Measurements from ENCODE around the gene RAB17.

RAB17 gene

DNA sequence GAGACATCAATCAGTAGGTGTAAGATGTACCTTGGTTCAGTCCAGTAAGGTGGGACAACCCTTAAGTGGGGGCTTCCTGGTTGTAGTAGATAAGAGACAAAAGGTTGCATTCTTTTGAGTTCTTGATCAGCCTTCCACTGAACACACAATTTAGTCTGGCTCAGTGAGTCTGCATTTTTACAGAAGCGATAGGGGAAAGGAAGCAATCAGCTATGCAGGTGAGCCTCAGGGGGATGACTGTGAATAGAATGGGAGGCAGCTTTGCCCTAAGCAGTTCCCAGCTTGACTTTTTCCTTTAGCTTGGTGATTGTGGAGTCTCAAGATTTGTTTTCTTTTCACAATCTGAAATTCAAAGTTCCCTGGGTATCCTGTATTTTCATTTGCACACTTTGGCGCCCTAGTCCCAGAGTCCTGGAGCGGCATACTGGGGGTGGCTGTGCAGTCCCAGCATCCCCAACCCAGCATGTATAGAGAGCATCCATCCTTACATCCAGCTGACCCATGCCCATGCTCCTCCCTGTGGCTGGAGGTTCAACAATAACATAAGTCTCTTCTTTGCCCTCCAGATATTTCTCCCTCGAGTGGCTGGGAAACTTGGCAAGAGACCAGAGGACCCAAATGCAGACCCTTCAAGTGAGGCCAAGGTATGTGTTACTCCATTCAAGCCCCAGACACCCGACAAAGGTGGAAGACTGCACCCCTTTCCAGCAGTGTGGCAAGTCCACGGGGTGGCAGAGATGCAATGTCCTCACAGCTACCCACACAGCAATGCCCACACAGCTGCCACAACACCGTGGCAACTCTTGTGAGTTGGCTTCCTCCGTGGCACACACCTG lies 44.3 kb downstream of the RAB17 start:
- no peak for TF ChIP-seq TCF4 (CRISPR knock-in tag; IDR thresholded peaks at IDR 0.05; ENCODE audit: borderline replicate concordance)
- no peak for TF ChIP-seq ZNF70 (CRISPR knock-in tag; IDR thresholded peaks at IDR 0.05)
- TF ChIP-seq ZNF8 (CRISPR knock-in tag; IDR thresholded peaks at IDR 0.05), result no peak
- TF ChIP-seq POU6F1 (CRISPR knock-in tag; IDR thresholded peaks at IDR 0.05; ENCODE audit: borderline replicate concordance, low read depth), result no peak
- no peak for TF ChIP-seq PPARA (CRISPR knock-in tag; IDR thresholded peaks at IDR 0.05; ENCODE audit: borderline replicate concordance)
- TF ChIP-seq RARB (CRISPR knock-in tag; IDR thresholded peaks at IDR 0.05), result no peak
- no peak for ATAC-seq

GRCh38 chr2:237542001-237542704 lies 48.4 kb downstream of the RAB17 start:
- no peak for ATAC-seq
- TF ChIP-seq RARB (CRISPR knock-in tag; IDR thresholded peaks at IDR 0.05), result no peak
- TF ChIP-seq BACH2 (CRISPR knock-in tag; IDR thresholded peaks at IDR 0.05; ENCODE audit: borderline replicate concordance), result no peak
- no peak for TF ChIP-seq ARNTL (CRISPR knock-in tag; IDR thresholded peaks at IDR 0.05; ENCODE audit: borderline replicate concordance, low read depth)
- no peak for TF ChIP-seq ISL1 (CRISPR knock-in tag; IDR thresholded peaks at IDR 0.05)
- TF ChIP-seq ZC3H10 (CRISPR knock-in tag; IDR thresholded peaks at IDR 0.05), result no peak
- TF ChIP-seq SNAI2 (CRISPR knock-in tag; IDR thresholded peaks at IDR 0.05), result no peak
- TF ChIP-seq CSDC2 (CRISPR knock-in tag; IDR thresholded peaks at IDR 0.05), result no peak
- TF ChIP-seq, protein P1, sequence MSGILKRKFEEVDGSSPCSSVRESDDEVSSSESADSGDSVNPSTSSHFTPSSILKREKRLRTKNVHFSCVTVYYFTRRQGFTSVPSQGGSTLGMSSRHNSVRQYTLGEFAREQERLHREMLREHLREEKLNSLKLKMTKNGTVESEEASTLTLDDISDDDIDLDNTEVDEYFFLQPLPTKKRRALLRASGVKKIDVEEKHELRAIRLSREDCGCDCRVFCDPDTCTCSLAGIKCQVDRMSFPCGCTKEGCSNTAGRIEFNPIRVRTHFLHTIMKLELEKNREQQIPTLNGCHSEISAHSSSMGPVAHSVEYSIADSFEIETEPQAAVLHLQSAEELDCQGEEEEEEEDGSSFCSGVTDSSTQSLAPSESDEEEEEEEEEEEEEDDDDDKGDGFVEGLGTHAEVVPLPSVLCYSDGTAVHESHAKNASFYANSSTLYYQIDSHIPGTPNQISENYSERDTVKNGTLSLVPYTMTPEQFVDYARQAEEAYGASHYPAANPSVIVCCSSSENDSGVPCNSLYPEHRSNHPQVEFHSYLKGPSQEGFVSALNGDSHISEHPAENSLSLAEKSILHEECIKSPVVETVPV (CRISPR knock-in tag; IDR thresholded peaks at IDR 0.05), result no peak
- TF ChIP-seq, protein P2, sequence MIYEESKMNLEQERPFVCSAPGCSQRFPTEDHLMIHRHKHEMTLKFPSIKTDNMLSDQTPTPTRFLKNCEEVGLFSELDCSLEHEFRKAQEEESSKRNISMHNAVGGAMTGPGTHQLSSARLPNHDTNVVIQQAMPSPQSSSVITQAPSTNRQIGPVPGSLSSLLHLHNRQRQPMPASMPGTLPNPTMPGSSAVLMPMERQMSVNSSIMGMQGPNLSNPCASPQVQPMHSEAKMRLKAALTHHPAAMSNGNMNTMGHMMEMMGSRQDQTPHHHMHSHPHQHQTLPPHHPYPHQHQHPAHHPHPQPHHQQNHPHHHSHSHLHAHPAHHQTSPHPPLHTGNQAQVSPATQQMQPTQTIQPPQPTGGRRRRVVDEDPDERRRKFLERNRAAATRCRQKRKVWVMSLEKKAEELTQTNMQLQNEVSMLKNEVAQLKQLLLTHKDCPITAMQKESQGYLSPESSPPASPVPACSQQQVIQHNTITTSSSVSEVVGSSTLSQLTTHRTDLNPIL (CRISPR knock-in tag; IDR thresholded peaks at IDR 0.05; ENCODE audit: low read depth), result no peak
- no peak for TF ChIP-seq OSR1 (CRISPR knock-in tag; IDR thresholded peaks at IDR 0.05)
- TF ChIP-seq PATZ1 (CRISPR knock-in tag; IDR thresholded peaks at IDR 0.05; ENCODE audit: borderline replicate concordance), result no peak
- no peak for TF ChIP-seq ZNF70 (CRISPR knock-in tag; IDR thresholded peaks at IDR 0.05)
- no peak for TF ChIP-seq ZFP3 (CRISPR knock-in tag; IDR thresholded peaks at IDR 0.05)
- no peak for TF ChIP-seq GLIS3 (CRISPR knock-in tag; IDR thresholded peaks at IDR 0.05)
- no peak for TF ChIP-seq PPARA (CRISPR knock-in tag; IDR thresholded peaks at IDR 0.05; ENCODE audit: borderline replicate concordance)
- TF ChIP-seq POU6F1 (CRISPR knock-in tag; IDR thresholded peaks at IDR 0.05; ENCODE audit: borderline replicate concordance, low read depth), result no peak
- TF ChIP-seq TCF4 (CRISPR knock-in tag; IDR thresholded peaks at IDR 0.05; ENCODE audit: borderline replicate concordance), result no peak

DNA sequence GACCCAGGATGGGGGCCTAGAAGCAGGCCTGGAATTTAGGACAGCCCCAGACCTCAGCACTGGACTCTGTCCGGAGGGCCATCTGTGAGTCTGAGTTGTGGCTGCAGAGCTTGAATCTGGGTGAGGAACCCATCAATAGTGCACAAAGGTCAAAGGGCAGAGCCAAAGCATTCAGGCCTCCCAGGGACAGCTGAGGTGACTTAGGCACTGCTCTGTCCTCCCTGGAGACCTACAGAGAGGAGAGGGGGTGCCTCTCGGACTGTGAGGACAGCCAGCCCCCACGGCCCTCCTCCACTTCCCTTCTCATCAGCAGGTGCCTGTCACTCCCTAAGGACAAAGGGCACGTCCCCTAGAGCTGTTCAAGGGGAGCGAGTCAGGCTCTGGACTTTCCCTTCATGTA lies 49.3 kb downstream of the RAB17 start:
- TF ChIP-seq ARNTL (CRISPR knock-in tag; IDR thresholded peaks at IDR 0.05; ENCODE audit: borderline replicate concordance, low read depth), result no peak
- TF ChIP-seq PATZ1 (CRISPR knock-in tag; IDR thresholded peaks at IDR 0.05; ENCODE audit: borderline replicate concordance), result no peak
- TF ChIP-seq BACH2 (CRISPR knock-in tag; IDR thresholded peaks at IDR 0.05; ENCODE audit: borderline replicate concordance), result no peak
- no peak; the same call in 2 of the 3 replicates for ATAC-seq

Measured in SK-N-SH treated with all-trans-retinoic acid at 6 μM for 48 hours (cell line).